ENCODE data around the gene TOPAZ1.
A peak's percentile ranks its signal among the peaks of the same experiment; 100 is the strongest.

The TOPAZ1 gene

DNA sequence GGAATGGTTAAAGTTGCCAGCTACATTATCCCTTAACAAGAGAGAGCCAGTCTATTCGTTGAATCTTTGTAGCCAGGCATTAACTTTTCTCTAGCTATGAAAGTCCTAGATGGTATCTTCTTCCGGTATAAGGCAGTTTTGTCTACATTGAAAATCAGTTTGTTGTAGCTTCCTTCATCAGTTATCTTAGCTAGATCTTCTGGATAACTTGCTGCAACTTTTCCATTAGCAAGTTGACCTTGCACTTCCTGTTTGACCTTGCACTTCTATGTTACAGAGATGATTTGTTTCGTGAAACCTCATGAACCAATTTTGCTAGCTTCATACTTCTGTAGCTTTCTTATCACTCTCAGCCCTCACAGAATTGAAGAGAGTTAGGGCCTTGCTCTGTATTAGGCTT is 24.1 kb downstream of the TOPAZ1 start:
- Histone ChIP-seq H3K27ac (ENCODE audit: low read depth, low read length) (no peak overlapping the region), H3K4me3 (ENCODE audit: insufficient read depth, low read length, poor library complexity, severe bottlenecking) (no peak overlapping the region), H4K20me1 (ENCODE audit: low read depth, low read length) (no peaks in the 10 kb centered on the region), H3K9ac (ENCODE audit: low read length) (no peak overlapping the region), H3K79me2 (ENCODE audit: insufficient read depth, low read length) (no peaks in the 10 kb centered on the region), H2AFZ (ENCODE audit: low read depth, low read length, severe bottlenecking) (peak overlapping the region; percentile 0), H3K27me3 (ENCODE audit: low read length) (no peaks in the 10 kb centered on the region), H3K9me2 (replicated peaks; ENCODE audit: insufficient read depth, low read length) (no peaks in the 10 kb centered on the region), H3K9me3 (ENCODE audit: insufficient read depth, low read length) (no peaks in the 10 kb centered on the region), H3K36me3 (ENCODE audit: low read length) (no peaks in the 10 kb centered on the region), H3K4me2 (ENCODE audit: low read depth, low read length, poor library complexity, severe bottlenecking) (peak overlapping the region; percentile 7), H3F3A (ENCODE audit: insufficient read depth) (no peaks in the 10 kb centered on the region)
- TF ChIP-seq, protein P1, sequence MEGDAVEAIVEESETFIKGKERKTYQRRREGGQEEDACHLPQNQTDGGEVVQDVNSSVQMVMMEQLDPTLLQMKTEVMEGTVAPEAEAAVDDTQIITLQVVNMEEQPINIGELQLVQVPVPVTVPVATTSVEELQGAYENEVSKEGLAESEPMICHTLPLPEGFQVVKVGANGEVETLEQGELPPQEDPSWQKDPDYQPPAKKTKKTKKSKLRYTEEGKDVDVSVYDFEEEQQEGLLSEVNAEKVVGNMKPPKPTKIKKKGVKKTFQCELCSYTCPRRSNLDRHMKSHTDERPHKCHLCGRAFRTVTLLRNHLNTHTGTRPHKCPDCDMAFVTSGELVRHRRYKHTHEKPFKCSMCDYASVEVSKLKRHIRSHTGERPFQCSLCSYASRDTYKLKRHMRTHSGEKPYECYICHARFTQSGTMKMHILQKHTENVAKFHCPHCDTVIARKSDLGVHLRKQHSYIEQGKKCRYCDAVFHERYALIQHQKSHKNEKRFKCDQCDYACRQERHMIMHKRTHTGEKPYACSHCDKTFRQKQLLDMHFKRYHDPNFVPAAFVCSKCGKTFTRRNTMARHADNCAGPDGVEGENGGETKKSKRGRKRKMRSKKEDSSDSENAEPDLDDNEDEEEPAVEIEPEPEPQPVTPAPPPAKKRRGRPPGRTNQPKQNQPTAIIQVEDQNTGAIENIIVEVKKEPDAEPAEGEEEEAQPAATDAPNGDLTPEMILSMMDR (IDR thresholded peaks at IDR 0.05; ENCODE audit: insufficient read depth, low read length, poor library complexity, severe bottlenecking): no peak
- no peak for TF ChIP-seq EZH2phosphoT487 (conservative IDR thresholded peaks at IDR 0.05; ENCODE audit: low read length)

DNA sequence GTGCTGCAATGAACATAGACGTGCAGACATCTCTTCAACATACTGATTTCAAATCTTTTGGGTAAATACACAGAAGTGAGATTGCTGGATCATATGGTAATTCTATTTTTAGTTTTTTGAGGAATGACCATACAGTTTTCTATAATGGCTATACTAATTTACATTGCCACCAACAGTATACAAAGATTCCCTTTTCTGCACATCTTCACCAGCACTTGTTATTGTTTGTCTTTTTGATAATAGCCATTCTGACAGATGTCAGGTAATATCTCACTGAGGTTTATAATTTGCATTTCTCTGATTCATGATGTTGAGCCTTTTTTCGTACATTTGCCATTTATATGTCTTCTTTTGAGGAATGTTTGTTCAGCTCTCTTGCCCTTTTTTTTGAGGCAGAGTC is 30.5 kb downstream of the TOPAZ1 start:
- Histone ChIP-seq H3K9ac (ENCODE audit: low read length) (no peak overlapping the region), H3K36me3 (ENCODE audit: low read length) (no peaks in the 10 kb centered on the region), H3F3A (ENCODE audit: insufficient read depth) (no peaks in the 10 kb centered on the region), H3K9me2 (replicated peaks; ENCODE audit: insufficient read depth, low read length) (no peaks in the 10 kb centered on the region), H3K27ac (ENCODE audit: low read depth, low read length) (no peak overlapping the region), H3K9me3 (ENCODE audit: insufficient read depth, low read length) (no peaks in the 10 kb centered on the region), H4K20me1 (ENCODE audit: low read depth, low read length) (no peaks in the 10 kb centered on the region), H3K79me2 (ENCODE audit: insufficient read depth, low read length) (no peaks in the 10 kb centered on the region), H3K4me2 (ENCODE audit: low read depth, low read length, poor library complexity, severe bottlenecking) (no peak overlapping the region), H3K4me3 (ENCODE audit: insufficient read depth, low read length, poor library complexity, severe bottlenecking) (no peak overlapping the region), H2AFZ (ENCODE audit: low read depth, low read length, severe bottlenecking) (no peak overlapping the region), H3K27me3 (ENCODE audit: low read length) (no peaks in the 10 kb centered on the region)
- TF ChIP-seq, protein P1 (IDR thresholded peaks at IDR 0.05; ENCODE audit: insufficient read depth, low read length, poor library complexity, severe bottlenecking): no peak
- TF ChIP-seq EZH2phosphoT487 (conservative IDR thresholded peaks at IDR 0.05; ENCODE audit: low read length): no peak

- Histone ChIP-seq H3K79me2 (ENCODE audit: insufficient read depth, low read length) (no peaks in the 10 kb centered on the region), H3K9me3 (ENCODE audit: insufficient read depth, low read length) (no peaks in the 10 kb centered on the region), H4K20me1 (ENCODE audit: low read depth, low read length) (no peaks in the 10 kb centered on the region), H3K9me2 (replicated peaks; ENCODE audit: insufficient read depth, low read length) (no peaks in the 10 kb centered on the region), H3K27ac (ENCODE audit: low read depth, low read length) (no peak overlapping the region), H2AFZ (ENCODE audit: low read depth, low read length, severe bottlenecking) (no peak overlapping the region), H3K4me3 (ENCODE audit: insufficient read depth, low read length, poor library complexity, severe bottlenecking) (no peak overlapping the region), H3K9ac (ENCODE audit: low read length) (no peak overlapping the region), H3K36me3 (ENCODE audit: low read length) (no peaks in the 10 kb centered on the region), H3K4me2 (ENCODE audit: low read depth, low read length, poor library complexity, severe bottlenecking) (no peak overlapping the region), H3F3A (ENCODE audit: insufficient read depth) (no peaks in the 10 kb centered on the region), H3K27me3 (ENCODE audit: low read length) (no peaks in the 10 kb centered on the region)
- TF ChIP-seq EZH2phosphoT487 (conservative IDR thresholded peaks at IDR 0.05; ENCODE audit: low read length): no peak
- TF ChIP-seq, protein P1 (IDR thresholded peaks at IDR 0.05; ENCODE audit: insufficient read depth, low read length, poor library complexity, severe bottlenecking): no peak
These were observed 36.2 kb downstream of the TOPAZ1 start for GRCh38 chr3:44277925-44278324.

Measured in SU-DHL-6 (cell line).